GM18526 (cell line): ENCODE results near the gene ZNF296.

Experiments
- POLR2A ChIP-seq: IDR thresholded peaks from 3 replicates; pipeline ENCODE4 v1.6.1; 2011; ENCODE audit not compliant: insufficient read length; ENCODE audit errors: extremely low read depth

Gene ZNF296

DNA sequence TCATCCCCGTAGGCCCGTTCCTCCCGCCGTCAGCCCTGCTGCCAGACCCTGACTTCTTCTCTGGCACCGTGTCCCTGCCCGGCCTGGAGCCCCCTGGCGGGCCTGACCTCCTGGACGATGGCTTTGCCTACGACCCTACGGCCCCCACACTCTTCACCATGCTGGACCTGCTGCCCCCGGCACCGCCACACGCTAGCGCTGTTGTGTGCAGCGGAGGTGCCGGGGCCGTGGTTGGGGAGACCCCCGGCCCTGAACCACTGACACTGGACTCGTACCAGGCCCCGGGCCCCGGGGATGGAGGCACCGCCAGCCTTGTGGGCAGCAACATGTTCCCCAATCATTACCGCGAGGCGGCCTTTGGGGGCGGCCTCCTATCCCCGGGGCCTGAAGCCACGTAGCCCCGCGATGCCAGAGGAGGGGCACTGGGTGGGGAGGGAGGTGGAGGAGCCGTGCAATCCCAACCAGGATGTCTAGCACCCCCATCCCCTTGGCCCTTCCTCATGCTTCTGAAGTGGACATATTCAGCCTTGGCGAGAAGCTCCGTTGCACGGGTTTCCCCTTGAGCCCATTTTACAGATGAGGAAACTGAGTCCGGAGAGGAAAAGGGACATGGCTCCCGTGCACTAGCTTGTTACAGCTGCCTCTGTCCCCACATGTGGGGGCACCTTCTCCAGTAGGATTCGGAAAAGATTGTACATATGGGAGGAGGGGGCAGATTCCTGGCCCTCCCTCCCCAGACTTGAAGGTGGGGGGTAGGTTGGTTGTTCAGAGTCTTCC, 38.7 kb downstream of the ZNF296 start:
- TF ChIP-seq POLR2A, result no peak

DNA sequence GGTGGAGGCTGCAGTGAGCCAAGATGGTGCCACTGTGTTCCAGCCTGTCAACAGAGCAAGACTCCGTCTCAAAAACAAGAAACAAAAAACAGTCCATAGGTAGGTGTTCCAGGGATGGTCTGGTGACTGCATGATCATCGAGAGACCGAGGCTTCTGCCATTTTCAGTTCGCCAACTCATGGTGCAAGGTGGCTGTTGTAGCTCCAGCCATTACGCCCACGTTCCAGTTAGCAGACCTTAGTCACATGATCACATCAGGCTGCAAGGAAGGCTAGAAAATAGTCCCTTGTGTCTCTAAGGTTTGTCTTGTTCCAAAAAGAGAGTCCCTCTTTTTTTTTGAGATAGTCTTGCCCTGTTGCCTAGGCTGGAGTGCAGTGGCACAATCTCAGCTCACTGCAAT, 40.5 kb downstream of the ZNF296 start:
- no peak for TF ChIP-seq POLR2A

DNA sequence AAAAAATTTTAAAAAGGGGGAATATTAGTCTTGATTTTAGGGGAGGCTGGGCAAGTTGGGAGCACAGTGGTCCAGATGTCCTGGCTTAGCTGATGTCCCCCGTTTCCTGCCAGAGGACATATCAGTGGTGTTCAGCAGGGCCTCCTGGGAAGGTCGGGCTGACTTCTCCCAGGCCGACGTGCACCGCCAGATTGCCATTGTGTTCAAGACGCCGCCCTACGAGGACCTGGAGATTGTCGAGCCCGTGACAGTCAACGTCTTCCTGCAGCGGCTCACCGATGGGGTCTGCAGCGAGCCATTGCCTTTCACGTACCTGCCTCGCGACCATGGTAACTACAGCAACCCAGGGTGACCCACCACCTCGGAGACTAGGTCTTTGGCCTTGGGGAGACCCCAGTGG, 43.9 kb downstream of the ZNF296 start:
- TF ChIP-seq POLR2A, result no peak

DNA sequence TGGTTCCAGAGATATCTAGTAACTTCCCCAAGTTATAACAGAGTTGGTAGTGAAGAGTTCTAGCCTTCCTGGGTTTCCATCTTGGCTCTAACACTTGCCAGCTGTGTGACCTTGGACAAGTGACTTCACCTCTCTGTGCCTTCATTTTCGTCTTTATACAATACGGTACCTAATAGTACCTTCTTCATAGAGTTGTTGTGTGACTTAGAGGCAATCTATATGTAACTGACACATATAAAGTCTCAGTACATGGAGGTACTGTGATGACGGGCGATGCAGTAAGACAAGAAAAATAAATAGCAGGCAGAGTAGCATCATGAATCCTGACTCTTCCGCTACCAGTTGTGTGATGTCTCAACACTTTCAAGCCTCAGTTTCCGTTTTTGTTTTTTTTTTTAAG, 45.5 kb downstream of the ZNF296 start:
- no peak for TF ChIP-seq POLR2A

DNA sequence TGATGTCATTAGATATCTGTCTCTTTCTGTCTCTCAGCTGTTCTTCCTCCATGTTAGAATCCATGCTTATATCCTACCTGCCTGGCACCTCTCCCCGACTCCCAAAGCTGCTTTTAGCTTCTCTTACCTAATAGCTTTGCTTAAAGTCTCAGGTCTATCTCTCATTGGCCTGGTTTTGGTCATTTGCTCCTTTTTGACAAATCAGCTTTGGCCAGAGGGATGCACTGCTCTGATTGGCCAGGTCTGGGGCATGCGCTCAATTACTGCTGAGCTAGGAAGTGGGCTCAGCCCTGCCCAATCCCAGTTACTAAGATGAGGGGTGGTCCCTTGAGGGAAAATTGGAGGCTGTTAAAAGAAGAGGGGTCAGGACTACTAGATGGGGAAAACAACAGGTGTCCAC, 48.9 kb downstream of the ZNF296 start:
- TF ChIP-seq POLR2A, result no peak

DNA sequence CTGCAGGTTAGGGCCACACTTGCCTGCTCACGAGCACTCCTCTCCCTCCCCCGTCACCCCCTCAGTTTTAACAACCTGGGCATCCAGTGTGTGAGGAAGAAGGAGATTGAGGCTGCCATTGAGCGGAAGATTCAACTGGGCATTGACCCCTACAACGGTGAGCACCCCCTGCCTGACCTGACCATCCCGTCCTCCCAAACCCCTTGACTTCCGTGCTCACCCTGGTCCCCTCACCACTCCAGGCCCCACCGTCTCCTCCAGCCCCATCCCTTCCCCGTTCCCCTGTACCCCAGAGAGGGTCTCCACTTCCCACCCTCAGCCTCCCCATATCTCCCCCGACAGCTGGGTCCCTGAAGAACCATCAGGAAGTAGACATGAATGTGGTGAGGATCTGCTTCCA, 51.0 kb downstream of the ZNF296 start:
- no peak for TF ChIP-seq POLR2A

DNA sequence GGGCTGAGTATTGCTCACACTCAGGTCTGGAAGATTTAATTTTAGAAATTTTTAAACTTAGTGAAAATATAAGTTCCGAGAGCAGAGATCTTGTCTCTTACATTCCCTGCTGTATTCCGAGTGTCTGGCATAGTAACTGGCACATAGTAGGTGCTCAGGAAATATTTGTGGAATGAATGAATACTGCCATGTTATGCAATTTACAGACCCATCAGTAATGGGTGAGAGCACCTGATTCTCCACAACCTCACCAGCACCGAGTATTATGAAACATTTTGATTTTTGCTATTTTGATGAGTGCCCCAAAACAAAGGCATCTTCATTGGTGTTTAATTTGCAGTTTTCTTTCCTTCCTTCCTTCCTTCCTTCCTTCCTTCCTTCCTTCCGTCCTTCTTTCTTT, 53.2 kb downstream of the ZNF296 start:
- no peak for TF ChIP-seq POLR2A

DNA sequence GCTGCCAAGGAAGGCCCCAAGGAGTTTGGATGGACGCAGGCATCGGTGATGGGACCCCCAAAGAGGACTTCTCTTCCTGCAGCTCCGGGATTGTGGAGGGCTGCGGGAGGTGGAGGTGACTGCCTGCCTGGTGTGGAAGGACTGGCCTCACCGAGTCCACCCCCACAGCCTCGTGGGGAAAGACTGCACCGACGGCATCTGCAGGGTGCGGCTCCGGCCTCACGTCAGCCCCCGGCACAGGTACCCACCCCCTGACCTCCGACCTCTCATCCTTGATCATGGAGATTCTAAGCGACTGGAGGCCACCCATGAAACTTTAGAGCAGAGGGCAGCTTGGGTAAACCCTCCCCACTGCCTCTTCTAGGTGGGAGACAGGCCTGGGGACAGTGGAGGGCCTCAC, 54.3 kb downstream of the ZNF296 start:
- TF ChIP-seq POLR2A, result no peak
